GM21447 (cell line): Measurements from ENCODE around the gene ZNF99.
"Not testable (repeated sequence)": the region's sequence is repeated elsewhere in the genome, so short reads cannot be mapped to it uniquely, and the experiment has no call there.

ENCODE experiments used
- ATAC-seq: cut with Tn5 transposase; IDR thresholded peaks from one replicate; pipeline ENCODE4 v1.9.1; 2021; ENCODE audit not compliant: unreplicated experiment

Gene ZNF99

DNA sequence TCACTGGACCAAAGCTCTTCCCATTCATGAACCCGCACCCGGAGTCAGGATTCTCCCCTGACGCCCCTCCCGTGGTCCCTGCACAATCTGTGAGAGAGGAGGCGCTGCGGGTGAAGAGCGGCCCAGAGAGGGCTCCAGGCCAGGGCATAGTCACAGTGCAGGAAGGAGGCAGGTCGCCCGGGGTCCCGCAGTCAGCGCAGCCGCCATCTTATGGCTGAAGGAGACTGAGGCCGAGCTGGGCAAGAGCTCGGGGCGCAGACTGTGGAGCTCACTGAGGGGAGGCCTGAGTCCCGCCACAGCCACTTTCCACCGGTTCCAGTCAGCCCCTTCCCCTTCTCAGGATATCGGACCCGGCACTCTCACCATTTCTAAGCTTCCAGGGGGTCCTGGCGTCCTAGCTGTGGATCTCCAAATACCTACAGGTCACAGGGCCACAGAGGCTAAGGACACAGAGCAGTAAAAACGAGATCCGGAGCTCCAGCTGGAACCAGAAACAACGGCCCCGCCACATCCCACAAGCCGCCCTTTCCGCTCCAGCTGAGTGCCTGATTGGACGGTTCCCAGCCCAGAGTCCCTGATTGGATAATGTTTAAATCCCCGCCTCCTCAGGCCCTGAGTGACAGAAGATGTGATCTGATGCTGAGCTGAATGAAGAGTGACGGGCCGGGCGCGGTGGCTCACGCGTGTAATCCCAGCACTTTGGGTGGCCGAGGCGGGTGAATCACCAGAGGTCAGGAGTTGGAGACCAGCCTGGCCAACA is at the start of gene ZNF99:
TSS of gene ZNF99 (minus strand) at position 501 of the 760 bp plus-strand sequence. CDS start at position 366, 135 bp downstream.
- ATAC-seq = no peak

DNA sequence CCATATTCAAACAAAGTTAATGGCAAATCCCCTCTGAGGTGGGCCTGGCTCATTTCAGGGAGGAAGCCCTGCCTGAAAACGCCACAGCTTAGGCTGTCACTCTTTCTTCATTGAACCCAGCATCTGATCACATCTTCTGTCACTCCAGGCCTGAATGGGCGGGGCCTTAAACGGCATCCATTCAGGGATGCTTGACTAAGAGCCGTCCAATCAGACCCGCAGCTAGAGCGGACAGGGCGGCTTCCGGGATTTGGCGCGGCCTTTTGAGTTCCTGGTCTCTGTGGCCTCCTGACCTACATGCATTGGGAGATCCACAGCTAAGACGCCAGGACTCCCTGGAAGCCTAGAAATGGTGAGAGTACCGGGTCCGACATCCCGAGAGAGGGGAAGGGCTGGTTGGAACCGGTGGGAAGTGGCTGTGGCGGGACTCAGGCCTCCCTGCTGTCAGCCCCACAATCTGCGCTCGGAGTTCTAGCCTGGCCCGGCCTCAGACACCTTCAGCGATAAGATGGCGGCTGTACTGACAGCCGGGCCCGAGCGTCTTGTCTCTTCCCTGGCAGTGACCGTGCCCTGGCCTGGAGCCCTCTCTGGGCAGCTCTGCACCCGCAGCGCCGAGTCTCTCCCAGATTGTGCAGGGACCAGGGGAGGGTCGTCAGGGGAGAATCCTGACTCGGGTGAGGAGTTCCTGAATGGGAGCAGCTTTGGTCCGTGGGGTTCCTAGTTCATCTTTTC is 48.2 kb upstream of the ZNF99 start, which contains the start of gene ZNF723:
TSS of gene ZNF723 (plus strand) at position 261 of the 732 bp plus-strand sequence. CDS start at position 350, 89 bp downstream.
- ATAC-seq = no peak

DNA sequence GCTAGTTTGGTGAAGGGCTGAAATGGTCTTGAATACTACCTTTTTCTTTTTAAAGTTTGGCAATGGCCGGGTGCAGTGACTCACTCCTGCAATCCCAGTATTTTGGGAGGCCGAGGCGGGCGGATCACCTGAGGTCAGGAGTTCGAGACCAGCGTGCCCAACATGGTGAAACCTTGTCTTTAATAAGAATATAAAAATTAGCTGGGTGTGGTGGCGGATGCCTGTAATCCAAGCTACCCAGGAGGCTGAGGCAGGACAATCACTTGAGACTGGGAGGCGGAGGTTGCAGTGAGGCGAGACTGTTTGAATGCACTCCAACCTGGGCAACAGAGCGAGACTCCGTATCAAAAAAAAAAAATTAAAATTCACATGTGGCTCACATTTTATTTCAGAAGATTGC is 47.3 kb upstream of the ZNF99 start:
- ATAC-seq = no peak

DNA sequence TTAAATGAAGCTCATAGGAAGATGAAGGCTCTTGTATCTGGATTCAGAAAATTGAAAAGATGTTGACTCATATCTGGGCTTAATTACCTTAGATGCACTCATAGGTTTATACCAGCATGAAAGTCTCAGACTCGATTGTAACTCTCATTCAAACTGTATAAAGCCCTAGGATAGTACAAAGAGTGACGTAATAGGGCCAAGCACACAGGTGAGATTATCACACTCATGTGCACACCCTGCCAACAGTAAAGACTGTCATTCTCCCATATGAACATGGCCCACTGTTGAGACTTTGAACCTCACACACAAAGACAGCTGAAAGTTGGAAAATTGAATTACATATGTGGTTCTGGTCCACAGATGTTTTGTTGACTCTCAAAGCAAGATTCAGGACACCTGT is 30.2 kb upstream of the ZNF99 start:
- ATAC-seq = no peak

DNA sequence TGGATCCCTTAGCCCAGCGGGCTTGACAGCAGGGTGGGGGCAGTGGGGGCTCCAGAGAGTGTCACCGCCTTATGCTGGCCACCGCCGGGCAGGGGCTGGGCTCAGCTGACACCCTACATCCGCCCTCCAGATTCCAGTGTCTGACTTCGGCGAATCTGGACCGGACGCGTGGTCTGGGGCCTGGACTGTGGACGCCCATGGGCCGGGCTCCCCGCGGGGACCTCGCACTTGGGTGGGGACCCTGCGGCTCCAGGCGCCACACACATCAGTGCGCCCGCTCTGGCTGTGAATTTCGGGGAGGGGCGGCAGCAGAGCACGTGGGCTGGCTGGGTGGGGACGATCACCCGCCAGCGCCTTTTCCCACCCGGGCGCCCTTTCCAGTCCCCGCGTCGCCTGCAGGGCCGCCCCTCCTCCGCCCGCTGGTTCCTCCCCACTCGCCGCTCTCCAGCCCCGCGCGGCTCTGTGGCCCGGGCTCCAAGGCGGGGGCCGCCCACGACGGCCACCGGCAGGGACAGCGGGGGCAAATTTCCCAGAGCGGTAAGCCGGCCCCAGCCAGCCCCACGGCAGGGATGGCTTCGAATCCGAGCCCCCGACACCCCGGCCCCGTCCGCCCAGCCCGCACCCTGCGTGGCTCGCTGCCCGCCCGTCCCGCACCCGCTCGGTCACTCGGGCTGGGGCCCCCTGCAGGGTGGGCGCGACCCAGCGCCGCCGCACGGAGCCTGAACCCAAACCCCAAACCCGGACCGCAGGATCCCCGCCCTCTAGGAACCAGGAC is 23.3 kb upstream of the ZNF99 start:
- ATAC-seq = no peak

DNA sequence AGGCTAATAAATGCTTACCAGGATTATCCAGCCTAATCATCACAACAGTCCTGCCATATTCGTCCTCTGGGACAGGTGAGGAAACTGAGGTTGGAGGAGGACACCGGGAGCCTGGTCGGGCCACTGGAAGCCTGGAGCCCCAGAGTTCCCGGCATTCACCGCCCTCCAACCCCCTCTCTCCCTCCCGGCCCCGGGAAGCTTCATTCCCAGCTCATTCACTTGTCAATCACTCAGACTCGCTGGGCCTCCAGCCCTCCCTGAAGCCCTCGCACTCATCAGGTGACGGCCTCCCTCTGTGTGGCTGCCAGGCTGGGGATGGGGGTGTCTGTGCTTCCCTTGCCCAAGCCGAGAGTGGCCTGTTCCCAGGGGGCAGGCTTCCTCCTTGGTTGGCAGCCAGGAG is 22.5 kb upstream of the ZNF99 start:
- ATAC-seq = no peak

DNA sequence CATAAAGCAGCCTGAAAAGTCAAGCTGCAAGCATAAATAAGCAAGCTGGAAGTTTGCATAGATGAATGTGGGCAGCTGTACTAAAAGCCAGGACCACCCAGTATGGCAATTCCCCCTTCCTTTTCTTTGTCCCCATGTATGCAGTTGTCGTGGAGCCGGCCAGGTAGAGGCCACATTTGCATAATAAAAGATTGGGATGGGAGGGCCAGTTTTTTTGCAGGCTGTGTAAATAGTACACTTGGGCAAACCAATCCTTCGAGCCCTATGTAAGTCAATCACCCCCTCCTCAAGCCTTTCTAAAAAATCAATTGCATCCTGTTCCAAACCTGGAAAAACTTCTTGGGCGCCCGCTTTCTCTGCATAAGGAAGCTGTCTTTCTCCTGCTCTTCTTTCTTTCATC is 13.1 kb upstream of the ZNF99 start:
- no peak for ATAC-seq

DNA sequence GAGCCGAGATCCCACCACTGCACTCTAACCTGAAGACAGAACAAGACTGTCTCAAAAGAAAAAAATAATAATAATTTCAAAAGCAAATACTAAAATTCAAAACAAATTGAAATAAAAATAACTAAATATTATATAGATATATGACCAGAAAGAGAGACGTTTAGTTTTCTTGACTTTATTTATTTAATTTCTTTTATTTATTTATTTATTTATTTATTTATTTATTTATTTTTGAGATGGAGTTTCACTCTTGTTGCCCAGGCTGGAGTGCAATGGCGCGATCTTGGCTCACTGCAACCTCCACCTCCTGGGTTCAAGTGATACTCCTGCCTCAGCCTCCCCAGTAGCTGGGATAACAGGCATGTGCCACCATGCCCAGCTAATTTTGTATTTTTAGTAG is 8.9 kb upstream of the ZNF99 start:
- ATAC-seq = not testable (repeated sequence)

DNA sequence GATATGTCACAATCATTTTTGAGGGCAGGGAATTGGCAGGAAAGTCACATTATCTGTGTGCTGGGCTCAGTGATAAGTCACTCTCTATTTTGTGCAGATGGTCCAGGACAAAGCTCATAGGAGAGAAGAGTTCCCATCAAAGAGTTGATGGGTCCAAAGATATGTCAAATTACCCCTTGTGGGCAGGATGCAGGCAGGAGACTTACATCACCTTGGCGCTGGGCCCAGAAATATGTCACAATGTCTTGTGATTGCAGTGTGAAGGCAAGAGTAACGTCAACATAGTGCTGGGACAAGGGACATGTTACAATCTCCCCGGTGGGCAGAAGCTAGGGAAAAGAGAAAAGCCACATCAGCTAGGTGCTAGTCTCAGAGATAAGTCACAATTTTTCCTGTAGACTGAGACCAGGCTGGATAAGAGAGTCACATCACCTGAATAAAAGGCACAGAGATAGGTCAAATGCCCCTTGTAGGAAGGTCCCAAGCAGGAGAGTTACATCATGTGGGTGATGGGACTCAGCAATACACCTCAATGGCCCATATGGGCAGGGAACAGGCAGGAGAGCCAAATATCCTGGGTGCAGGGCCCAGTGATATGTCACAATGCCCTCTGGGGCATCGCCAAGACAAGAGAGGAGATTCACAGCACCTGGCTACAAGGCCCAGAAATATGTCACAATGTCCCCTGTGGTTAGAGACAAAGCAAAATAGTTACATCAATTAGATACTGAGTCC is 47.9 kb downstream of the ZNF99 start:
- no peak for ATAC-seq

DNA sequence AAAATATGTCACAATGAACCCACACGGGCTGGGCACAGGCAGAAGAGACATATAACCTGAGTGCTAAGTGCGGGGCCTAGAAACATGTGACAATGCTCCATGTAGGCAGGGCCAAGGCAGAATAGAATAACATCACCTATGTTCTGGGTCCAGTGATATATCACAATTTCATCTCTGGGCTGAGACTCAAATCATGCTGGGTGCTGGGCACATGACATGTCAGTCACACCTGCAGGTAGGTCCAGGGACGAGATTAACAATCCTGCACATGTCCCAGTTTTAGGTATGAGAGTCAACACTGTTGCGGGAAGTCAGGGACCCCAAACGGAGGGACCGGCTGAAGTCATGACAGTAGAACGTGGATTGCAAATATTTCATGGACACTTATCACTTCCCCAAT is 50.3 kb downstream of the ZNF99 start:
- no peak for ATAC-seq

DNA sequence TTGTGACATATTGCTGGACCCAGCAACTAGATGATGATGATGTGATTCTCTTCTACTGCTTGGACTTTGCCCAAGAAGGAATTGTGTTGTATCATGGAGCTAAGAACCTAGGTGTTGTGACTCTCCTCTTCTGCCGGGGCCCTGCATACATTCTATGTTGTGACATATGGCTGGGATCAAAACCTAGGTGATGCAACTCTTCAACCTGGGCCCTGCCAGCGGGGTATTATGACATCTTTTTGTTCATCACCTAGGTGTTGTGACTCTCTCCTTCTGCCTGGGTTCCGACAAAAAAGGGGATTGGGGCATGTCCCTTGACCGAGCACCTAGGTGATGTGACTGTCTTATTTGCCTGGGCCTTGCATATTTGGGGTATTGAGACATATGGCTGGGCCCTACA is 55.7 kb downstream of the ZNF99 start:
- not testable (repeated sequence) for ATAC-seq

DNA sequence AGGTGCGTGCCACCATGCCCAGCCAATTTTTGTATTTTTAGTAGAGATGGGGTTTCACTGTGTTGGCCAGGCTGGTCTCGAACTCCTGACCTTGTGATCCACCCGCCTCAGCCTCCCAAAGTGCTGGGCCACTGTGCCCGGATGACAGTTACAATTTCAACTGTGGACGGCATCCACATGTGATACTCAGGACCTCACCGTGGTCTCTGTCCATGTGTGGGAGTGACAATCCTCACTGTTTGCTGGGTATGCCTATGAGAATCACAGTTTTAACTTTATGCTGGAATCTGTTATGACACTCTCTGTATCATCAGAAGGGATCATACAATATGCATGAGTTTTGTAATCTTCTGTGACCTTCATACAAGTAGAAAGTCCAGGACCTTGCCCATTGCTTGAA is 62.4 kb downstream of the ZNF99 start:
- not testable (repeated sequence) for ATAC-seq

DNA sequence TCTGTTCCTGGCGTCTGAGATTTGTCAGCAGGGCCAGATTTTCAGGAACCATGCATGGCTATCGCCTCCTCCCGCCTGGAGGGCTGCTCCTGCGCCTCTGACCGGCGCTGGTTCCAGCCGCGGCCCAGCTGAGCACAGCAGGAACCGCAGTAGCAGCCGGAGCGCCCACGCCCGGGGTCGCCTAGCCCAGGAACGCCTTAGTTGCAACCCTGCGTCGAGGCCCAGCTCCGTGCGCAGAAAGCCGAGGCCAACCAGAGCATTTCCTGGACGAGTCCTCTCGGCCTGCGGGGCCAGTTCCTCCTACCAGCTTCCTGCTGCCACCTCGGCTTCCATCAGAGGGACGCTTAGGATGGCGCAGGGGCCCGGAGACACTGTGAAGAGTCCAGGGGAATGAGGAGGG is 75.0 kb downstream of the ZNF99 start:
- no peak for ATAC-seq

DNA sequence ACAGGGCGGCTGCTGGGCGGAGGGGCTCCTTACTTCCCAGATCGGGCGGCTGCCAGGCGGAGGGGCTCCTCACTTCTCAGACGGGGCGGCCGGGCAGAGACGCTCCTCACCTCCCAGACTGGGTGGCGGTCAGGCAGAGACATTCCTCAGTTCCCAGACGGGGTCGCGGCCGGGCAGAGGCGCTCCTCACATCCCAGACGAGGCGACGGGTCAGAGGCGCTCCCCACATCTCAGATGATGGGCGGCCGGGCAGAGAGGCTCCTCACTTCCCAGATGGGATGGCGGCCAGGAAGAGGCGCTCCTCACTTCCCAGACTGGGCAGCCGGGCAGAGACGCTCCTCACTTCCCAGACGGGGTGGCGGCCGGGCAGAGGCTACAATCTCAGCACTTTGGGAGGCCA is 80.9 kb downstream of the ZNF99 start:
- not testable (repeated sequence) for ATAC-seq

DNA sequence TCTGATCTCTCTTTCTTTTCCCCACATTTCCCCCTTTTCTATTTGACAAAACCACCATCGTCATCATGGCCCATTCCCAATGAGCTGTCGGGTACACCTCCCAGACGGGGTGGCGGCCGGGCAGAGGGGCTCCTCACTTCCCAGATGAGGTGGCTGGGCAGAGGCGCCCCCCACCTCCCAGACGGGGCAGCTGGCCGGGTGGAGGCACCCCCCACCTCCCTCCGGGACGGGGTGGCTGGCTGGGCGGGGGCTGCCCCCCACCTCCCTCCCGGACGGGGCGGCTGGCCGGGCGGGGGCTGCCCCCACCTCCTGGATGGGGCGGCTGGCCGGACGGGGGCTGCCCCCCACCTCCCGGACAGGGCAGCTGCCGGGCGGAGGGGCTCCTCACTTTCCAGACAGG is 81.3 kb downstream of the ZNF99 start:
- ATAC-seq = not testable (repeated sequence)
